ENCODE data around the gene ATP8A2. TPM values are rescaled to one million over a fixed set of nuclear protein-coding genes. Genes with fewer than 3 reads are reported as not detected.

The ATP8A2 gene
- total and polyA plus RNA-seq, 2 of the 4 experiments (the other 2 are of a cell fraction), result 0.02 to 0.18 TPM

GRCh38 chr13:25874907-25875306 is 503.1 kb downstream of the ATP8A2 start:
- intact Hi-C loops (cut with micrococcal nuclease), result no loop called here
- H3K9ac ChIP-seq (ENCODE audit: low read depth, low read length), result no peak overlapping the region
- H2BK15ac ChIP-seq (ENCODE audit: low read depth, low read length), result no peak overlapping the region
- BruUV-seq (replicated peaks), result no TSS peak
- no peaks in the 10 kb centered on the region for H3K79me1 ChIP-seq (ENCODE audit: low read depth in 1 of 2, low read length in 2 of 2)
- ChIA-PET CTCF (no interaction called here), POLR2A (ENCODE audit: unreplicated experiment) (no interaction called here)
- H2BK120ac ChIP-seq (ENCODE audit: low read depth, low read length), result no peak overlapping the region
- no peak overlapping the region for H3K4ac ChIP-seq (ENCODE audit: low read depth, low read length)
- H2AFZ ChIP-seq (replicated peaks; ENCODE audit: low read length, poor library complexity), result no peak overlapping the region
- no peak for ATAC-seq (ENCODE audit: low read depth)
- H3K14ac ChIP-seq (replicated peaks; ENCODE audit: low read depth, low read length), result no peak overlapping the region
- no peaks in the 10 kb centered on the region for H3K4me1 ChIP-seq (ENCODE audit: control insufficient read depth, insufficient read depth, low read length)
- no peak overlapping the region for H4K91ac ChIP-seq (ENCODE audit: insufficient read depth, low read depth, low read length)
- no peak overlapping the region for H4K5ac ChIP-seq (ENCODE audit: low read depth, low read length)
- H3K4me2 ChIP-seq (ENCODE audit: low read depth, low read length), result no peak overlapping the region
- H4K20me1 ChIP-seq (ENCODE audit: insufficient read depth, low read length), result no peaks in the 10 kb centered on the region
- H2BK20ac ChIP-seq (ENCODE audit: low read depth, low read length), result no peak overlapping the region
- DNase-seq, result no peak
- no peaks in the 10 kb centered on the region for H3K9me1 ChIP-seq (ENCODE audit: insufficient read depth, low read length)
- in situ Hi-C loops (cut with MboI; ENCODE audit: low sequenced_read_pairs), result no loop called here
- no peaks in the 10 kb centered on the region for H3K36me3 ChIP-seq (ENCODE audit: control insufficient read depth, insufficient read depth, low read length)
- no peaks in the 10 kb centered on the region for H3K9me3 ChIP-seq (ENCODE audit: control insufficient read depth, insufficient read depth, low read length)
- no peaks in the 10 kb centered on the region for H3K27me3 ChIP-seq (ENCODE audit: control insufficient read depth, insufficient read depth, low read length)
- H3K23ac ChIP-seq (ENCODE audit: low read depth, low read length), result no peak overlapping the region
- no peak overlapping the region for H3K27ac ChIP-seq (ENCODE audit: insufficient read depth, low read length)
- H3K18ac ChIP-seq (ENCODE audit: low read depth, low read length), result no peak overlapping the region
- no peak overlapping the region for H3K4me3 ChIP-seq (ENCODE audit: insufficient read depth, low read depth, low read length)
- dilution Hi-C loops (cut with HindIII; ENCODE audit: low sequenced_read_pairs, unreplicated experiment), result no loop called here
- WGBS, 2 experiments (ENCODE audit: extremely low coverage in 2 of 2, insufficient read length in 1 of 2), result no CpG with 5 or more reads among the region's 6 CpGs
- no peak overlapping the region for H3K56ac ChIP-seq (ENCODE audit: extremely low read depth, insufficient read depth, low read length)
- TF ChIP-seq MAFK (IDR thresholded peaks at IDR 0.05; ENCODE audit: low read depth, low read length) (no peak), USF2 (IDR thresholded peaks at IDR 0.05; ENCODE audit: low read depth, low read length) (no peak), NFE2L2 (IDR thresholded peaks at IDR 0.05; ENCODE audit: low read depth, low read length) (no peak), CEBPB (IDR thresholded peaks at IDR 0.05; ENCODE audit: low read depth, low read length) (no peak), RCOR1 (IDR thresholded peaks at IDR 0.05; ENCODE audit: insufficient replicate concordance, low read length) (no peak), FOS (IDR thresholded peaks at IDR 0.05; ENCODE audit: low read depth, low read length) (no peak), MAZ (IDR thresholded peaks at IDR 0.05; ENCODE audit: borderline replicate concordance, low read depth, low read length) (no peak), CHD1 (IDR thresholded peaks at IDR 0.05; ENCODE audit: low read depth, low read length) (no peak), SMC3 (IDR thresholded peaks at IDR 0.05; ENCODE audit: low read depth, low read length) (no peak), POLR2A (IDR thresholded peaks at IDR 0.05; ENCODE audit: low read depth, low read length) (no peak), BHLHE40 (IDR thresholded peaks at IDR 0.05; ENCODE audit: low read depth, low read length) (no peak), RAD21 (IDR thresholded peaks at IDR 0.05; ENCODE audit: low read length) (no peak), MXI1 (IDR thresholded peaks at IDR 0.05; ENCODE audit: borderline replicate concordance, low read depth, low read length) (no peak), ELK1 (IDR thresholded peaks at IDR 0.05; ENCODE audit: borderline replicate concordance, low read depth, low read length) (no peak)
- TF ChIP-seq, protein P1, sequence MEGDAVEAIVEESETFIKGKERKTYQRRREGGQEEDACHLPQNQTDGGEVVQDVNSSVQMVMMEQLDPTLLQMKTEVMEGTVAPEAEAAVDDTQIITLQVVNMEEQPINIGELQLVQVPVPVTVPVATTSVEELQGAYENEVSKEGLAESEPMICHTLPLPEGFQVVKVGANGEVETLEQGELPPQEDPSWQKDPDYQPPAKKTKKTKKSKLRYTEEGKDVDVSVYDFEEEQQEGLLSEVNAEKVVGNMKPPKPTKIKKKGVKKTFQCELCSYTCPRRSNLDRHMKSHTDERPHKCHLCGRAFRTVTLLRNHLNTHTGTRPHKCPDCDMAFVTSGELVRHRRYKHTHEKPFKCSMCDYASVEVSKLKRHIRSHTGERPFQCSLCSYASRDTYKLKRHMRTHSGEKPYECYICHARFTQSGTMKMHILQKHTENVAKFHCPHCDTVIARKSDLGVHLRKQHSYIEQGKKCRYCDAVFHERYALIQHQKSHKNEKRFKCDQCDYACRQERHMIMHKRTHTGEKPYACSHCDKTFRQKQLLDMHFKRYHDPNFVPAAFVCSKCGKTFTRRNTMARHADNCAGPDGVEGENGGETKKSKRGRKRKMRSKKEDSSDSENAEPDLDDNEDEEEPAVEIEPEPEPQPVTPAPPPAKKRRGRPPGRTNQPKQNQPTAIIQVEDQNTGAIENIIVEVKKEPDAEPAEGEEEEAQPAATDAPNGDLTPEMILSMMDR (conservative IDR thresholded peaks at IDR 0.05; ENCODE audit: low read depth, low read length), result no peak
- no peak overlapping the region for H2AK5ac ChIP-seq (ENCODE audit: low read depth, low read length)
- no peak overlapping the region for H2BK5ac ChIP-seq (ENCODE audit: low read depth, low read length, poor library complexity, severe bottlenecking)
- H2AK9ac ChIP-seq (replicated peaks; ENCODE audit: low read depth, low read length, poor library complexity), result no peak overlapping the region
- no peak overlapping the region for H4K8ac ChIP-seq (ENCODE audit: low read depth in 2 of 2, low read length in 2 of 2)
